Skeletal muscle tissue (tissue), 4 donors: ENCODE data around the gene MPV17L2. TPM values are rescaled to one million over a fixed set of nuclear protein-coding genes. Genes with fewer than 3 reads are reported as not detected.
A peak's percentile ranks its signal among the peaks of the same experiment; 100 is the strongest.

ENCODE experiments used
- H3K27ac ChIP-seq: one replicate; pipeline ENCODE4 v1.7.0; 2013; ENCODE audit warnings: mild to moderate bottlenecking, low read depth, low read length, inconsistent platforms
- H3K27me3 ChIP-seq, 3 donors: one replicate each; pipeline ENCODE4 v1.7.0; 2013; ENCODE audit warnings: low read length in 3 of 3; ENCODE audit not compliant: control insufficient read depth in 3 of 3, insufficient read depth in 3 of 3
- H3K36me3 ChIP-seq, 3 donors: one replicate each; pipeline ENCODE4 v1.7.0; 2013; ENCODE audit warnings: low read length in 3 of 3; ENCODE audit not compliant: control insufficient read depth in 3 of 3, insufficient read depth in 3 of 3
- H3K4me1 ChIP-seq, 3 donors: one replicate each; pipeline ENCODE4 v1.7.0; 2013; ENCODE audit warnings: low read length in 3 of 3, mild to moderate bottlenecking in 3 of 3; ENCODE audit not compliant: control insufficient read depth in 3 of 3, insufficient read depth in 3 of 3
- H3K4me3 ChIP-seq, 3 donors: one replicate each; pipeline ENCODE4 v1.7.0; 2013; ENCODE audit warnings: low read length in 3 of 3
- H3K9ac ChIP-seq, 3 donors: one replicate each; pipeline ENCODE4 v1.7.0; 2013; ENCODE audit warnings: low read length in 3 of 3, mild to moderate bottlenecking in 3 of 3, moderate library complexity in 2 of 3, low read depth in 1 of 3
- H3K9me3 ChIP-seq, 3 donors: one replicate each; pipeline ENCODE4 v1.7.0; 2013; ENCODE audit warnings: low read length in 3 of 3; ENCODE audit not compliant: control insufficient read depth in 3 of 3
- total RNA-seq: library from RNA; depleted of rRNA; stranded (reverse); fragments of >200 nt; gene quantifications from one replicate; pipeline ENCODE4 v1.2.3, GENCODE V29; 2014
- donor health status: Osteomylitis.

The MPV17L2 gene
- total RNA-seq, 1 donor from 2014 or later = 4.2 TPM

GRCh38 chr19:18170714-18171255 lies 22.2 kb upstream of the MPV17L2 start:
- H3K36me3 ChIP-seq = peaks cover 21 to 29% (median 23%) of the 10 kb centered on the region in 3 donors
- H3K4me1 ChIP-seq = peaks cover 11 to 26% (median 15%) of the 10 kb centered on the region in 3 donors
- peak overlapping the region; percentile 23 for H3K27ac ChIP-seq
- H3K4me3 ChIP-seq = no peak overlapping the region
- H3K27me3 ChIP-seq = no peaks in the 10 kb centered on the region
- H3K9me3 ChIP-seq = no peaks in the 10 kb centered on the region
- no peak overlapping the region for H3K9ac ChIP-seq

- peaks cover 11 to 26% (median 15%) of the 10 kb centered on the region in 3 donors for H3K4me1 ChIP-seq
- H3K27ac ChIP-seq = no peak overlapping the region
- no peak overlapping the region for H3K4me3 ChIP-seq
- H3K27me3 ChIP-seq = peaks cover 0 to 3% (median 0%) of the 10 kb centered on the region in 3 donors
- peaks cover 13 to 22% (median 14%) of the 10 kb centered on the region in 3 donors for H3K36me3 ChIP-seq
- H3K9me3 ChIP-seq = no peaks in the 10 kb centered on the region
- no peak overlapping the region for H3K9ac ChIP-seq
Measured at GRCh38 chr19:18171605-18172327, 21.3 kb upstream of the MPV17L2 start.

DNA sequence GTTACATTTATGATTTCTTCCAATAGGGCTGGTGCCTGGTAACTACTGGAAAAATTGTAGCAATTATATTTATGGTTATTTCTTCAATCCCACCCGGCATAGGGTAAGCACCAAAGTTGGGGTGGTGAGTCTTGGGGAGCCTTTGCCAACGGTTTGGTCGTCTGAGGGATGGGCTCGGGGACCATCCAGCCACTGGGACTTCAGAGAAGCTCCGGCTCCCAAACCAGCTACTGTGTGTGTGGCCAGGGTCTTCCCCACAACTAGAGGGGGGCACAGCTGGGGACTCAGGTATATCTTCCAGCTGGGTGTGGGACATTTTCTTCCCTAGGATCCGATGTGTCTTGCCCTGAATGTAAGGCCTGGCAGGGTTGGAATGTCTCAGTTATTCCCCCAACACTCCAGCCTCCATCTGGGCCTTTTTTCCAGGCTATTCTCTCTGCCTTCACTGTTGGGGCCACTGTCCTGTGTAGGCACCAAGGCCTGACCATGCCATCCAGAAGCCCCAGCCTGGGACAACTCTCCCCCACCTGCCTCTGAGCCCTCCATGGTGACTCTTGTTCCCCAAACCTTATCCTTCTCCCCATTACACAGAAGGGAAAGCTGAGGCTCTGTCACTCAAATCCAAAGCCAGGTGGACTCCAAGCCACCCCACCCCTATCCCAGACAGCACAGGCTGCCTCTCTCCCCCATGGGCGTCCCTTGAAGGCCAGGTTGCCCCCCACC lies 20.5 kb upstream of the MPV17L2 start:
- H3K9ac ChIP-seq = peak overlapping the region in 1 of 3 donors; percentile 16
- no peak overlapping the region for H3K27ac ChIP-seq
- H3K9me3 ChIP-seq = no peaks in the 10 kb centered on the region
- H3K36me3 ChIP-seq = peaks cover 5 to 15% (median 8%) of the 10 kb centered on the region in 3 donors
- peaks cover 11 to 26% (median 15%) of the 10 kb centered on the region in 3 donors for H3K4me1 ChIP-seq
- peaks cover 0 to 4% (median 0%) of the 10 kb centered on the region in 3 donors for H3K27me3 ChIP-seq
- no peak overlapping the region for H3K4me3 ChIP-seq

- H3K9me3 ChIP-seq = no peaks in the 10 kb centered on the region
- H3K4me3 ChIP-seq = peak overlapping the region; percentile 77 to 84 (median 78)
- peaks cover 11 to 26% (median 15%) of the 10 kb centered on the region in 3 donors for H3K4me1 ChIP-seq
- peaks cover 5 to 11% (median 5%) of the 10 kb centered on the region in 3 donors for H3K36me3 ChIP-seq
- H3K9ac ChIP-seq = peak overlapping the region; percentile 70 to 79 (median 79)
- peak overlapping the region; percentile 54 for H3K27ac ChIP-seq
- peaks cover 0 to 4% (median 0%) of the 10 kb centered on the region in 3 donors for H3K27me3 ChIP-seq
Measured at GRCh38 chr19:18173054-18173571, 19.9 kb upstream of the MPV17L2 start.

DNA sequence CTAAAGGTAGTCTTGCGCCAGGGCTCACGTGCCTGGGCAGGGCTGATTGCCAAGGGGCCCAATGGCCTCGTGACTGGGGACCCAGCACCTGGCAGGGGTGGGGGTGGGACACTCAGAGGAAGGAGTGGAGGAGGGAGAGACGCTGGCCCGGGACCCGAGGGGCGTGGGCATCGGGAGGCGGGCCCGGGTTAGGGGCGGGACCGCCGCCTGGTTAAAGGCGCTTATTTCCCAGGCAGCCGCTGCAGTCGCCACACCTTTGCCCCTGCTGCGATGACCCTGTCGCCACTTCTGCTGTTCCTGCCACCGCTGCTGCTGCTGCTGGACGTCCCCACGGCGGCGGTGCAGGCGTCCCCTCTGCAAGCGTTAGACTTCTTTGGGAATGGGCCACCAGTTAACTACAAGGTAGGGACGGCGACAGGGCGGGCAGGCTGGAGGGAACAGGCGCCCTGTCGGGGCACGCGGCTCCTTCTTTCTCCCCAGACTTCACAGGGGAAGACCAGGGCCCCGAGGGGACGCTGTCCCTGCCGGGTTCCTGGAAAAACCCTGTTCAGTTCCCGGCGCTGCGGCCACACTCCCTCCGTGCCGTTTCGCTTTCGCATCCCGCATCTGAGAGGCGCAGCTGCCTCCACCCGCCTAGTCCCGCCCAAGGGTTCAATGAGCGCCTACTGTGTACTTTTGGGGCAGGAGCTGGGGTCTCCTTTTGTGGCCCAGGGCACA lies 19.3 kb upstream of the MPV17L2 start, which contains the start of gene IFI30:
Gene IFI30, plus strand, starts transcription at position 242 of the 717 bp plus-strand sequence. Its CDS starts 29 bp downstream, at position 271.
- Histone ChIP-seq H3K4me3 (peak within 1 kb of the TSS; percentile 77 to 84 (median 78)), H3K9ac (peak within 1 kb of the TSS; percentile 70 to 79 (median 79)), H3K27me3 (peaks cover 0 to 4% (median 0%) of the 10 kb centered on the region in 3 donors), H3K27ac (peak within 1 kb of the TSS; percentile 54), H3K9me3 (no peaks in the 10 kb centered on the region), H3K4me1 (peaks cover 11 to 26% (median 15%) of the 10 kb centered on the region in 3 donors), H3K36me3 (peaks cover 3 to 6% (median 3%) of the 10 kb centered on the region in 3 donors)

- peak overlapping the region in 1 of 3 donors; percentile 2 for H3K4me3 ChIP-seq
- no peak overlapping the region for H3K27ac ChIP-seq
- peaks cover 0 to 4% (median 0%) of the 10 kb centered on the region in 3 donors for H3K27me3 ChIP-seq
- H3K9me3 ChIP-seq = no peaks in the 10 kb centered on the region
- no peaks in the 10 kb centered on the region for H3K36me3 ChIP-seq
- H3K4me1 ChIP-seq = peaks cover 11 to 26% (median 15%) of the 10 kb centered on the region in 3 donors
- H3K9ac ChIP-seq = no peak overlapping the region
Measured at GRCh38 chr19:18174983-18175382, 18.0 kb upstream of the MPV17L2 start.

- no peaks in the 10 kb centered on the region for H3K36me3 ChIP-seq
- peaks cover 11 to 25% (median 12%) of the 10 kb centered on the region in 3 donors for H3K4me1 ChIP-seq
- H3K9me3 ChIP-seq = no peaks in the 10 kb centered on the region
- H3K27ac ChIP-seq = no peak overlapping the region
- no peak overlapping the region for H3K9ac ChIP-seq
- peaks cover 0 to 4% (median 0%) of the 10 kb centered on the region in 3 donors for H3K27me3 ChIP-seq
- no peak overlapping the region for H3K4me3 ChIP-seq
Measured at GRCh38 chr19:18176367-18177310, 16.4 kb upstream of the MPV17L2 start.

GRCh38 chr19:18179957-18180356 lies 13.1 kb upstream of the MPV17L2 start:
- Histone ChIP-seq H3K9me3 (no peaks in the 10 kb centered on the region), H3K36me3 (no peaks in the 10 kb centered on the region), H3K27me3 (peaks cover 0 to 4% (median 0%) of the 10 kb centered on the region in 3 donors), H3K27ac (no peak overlapping the region), H3K4me3 (no peak overlapping the region), H3K9ac (no peak overlapping the region), H3K4me1 (peaks cover 0 to 2% (median 0%) of the 10 kb centered on the region in 3 donors)
